HT1080 (cell line): ENCODE data around the gene NADSYN1. TPM values are rescaled to one million over a fixed set of nuclear protein-coding genes. Genes with fewer than 3 reads are reported as not detected.

ENCODE experiments used
- DNase-seq: peaks from one replicate; pipeline ENCODE4 v3.0.0-alpha.2; 2015; ENCODE audit warnings: low read depth
- small RNA-seq: library from RNA; depleted of rRNA; stranded (forward); fragments of <200 nt; gene quantifications from one replicate; pipeline ENCODE3, GENCODE V24; 2014
- total RNA-seq: library from RNA; depleted of rRNA; stranded (reverse); fragments of >200 nt; shearing (Covaris generic); gene quantifications from 2 replicates; pipeline ENCODE4 v1.2.3, GENCODE V29; 2014; rRNA removed

The NADSYN1 gene
- total RNA-seq, 1 experiment from 2014 or later = 35.6 TPM

DNA sequence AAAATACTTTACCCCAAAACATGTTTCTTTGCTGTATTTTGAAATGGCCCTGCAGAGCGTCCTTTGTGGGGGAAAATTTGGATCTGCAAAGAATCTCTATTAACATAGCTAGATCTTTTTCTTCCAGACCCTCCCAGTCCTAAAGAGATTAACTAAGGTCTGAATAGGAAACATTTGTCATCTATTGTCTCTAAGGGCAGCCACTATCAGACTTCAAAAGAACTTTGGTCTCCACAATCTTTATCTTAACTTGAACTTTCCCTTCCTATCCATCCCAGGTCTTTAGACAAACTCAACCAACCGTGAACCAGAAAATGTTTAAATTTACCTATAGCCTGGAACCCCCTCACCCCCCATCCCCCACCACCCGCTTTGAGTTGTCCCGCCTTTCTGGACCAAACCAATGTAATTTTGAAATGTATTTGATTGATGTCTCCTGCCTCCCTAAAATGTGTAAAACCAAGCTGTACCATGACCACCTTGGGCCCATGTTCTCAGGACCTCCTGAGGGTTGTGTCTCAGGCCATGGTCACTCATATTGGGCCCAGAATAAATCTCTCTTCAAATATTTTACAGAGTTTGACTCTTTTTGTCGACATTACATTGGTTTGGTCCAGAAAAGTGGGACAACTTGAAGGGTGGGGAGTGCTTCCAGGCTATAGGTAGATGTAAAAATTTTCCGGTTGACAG lies 91.7 kb downstream of the NADSYN1 start:
- DNase-seq = no peak

DNA sequence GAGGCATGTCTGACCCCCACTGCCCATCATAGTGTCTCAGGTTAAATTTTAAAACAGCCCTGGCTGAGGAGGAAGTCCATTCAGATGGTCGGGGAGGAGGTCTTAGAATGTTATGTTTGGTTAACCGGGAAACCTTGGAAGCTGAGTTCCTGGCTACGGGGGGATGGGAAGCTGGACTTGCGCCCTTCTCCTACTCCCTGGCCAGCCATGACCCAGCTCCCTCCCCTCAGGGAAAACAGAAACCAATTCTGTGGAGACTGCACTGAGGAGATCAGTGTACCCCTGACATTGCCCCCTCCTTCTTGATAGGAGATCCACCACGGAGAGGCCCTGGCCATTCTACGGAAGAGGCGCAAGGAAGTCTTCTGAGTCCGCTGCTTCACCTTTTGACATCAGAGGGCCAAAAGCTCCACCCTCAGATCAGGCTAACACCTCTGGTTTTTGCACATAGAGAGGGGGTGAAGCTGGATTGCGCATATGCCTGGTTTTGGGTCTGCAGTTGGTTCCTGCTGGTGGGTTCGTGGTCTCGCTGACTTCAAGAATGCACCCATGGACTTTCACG lies 92.5 kb downstream of the NADSYN1 start:
- no peak for DNase-seq

DNA sequence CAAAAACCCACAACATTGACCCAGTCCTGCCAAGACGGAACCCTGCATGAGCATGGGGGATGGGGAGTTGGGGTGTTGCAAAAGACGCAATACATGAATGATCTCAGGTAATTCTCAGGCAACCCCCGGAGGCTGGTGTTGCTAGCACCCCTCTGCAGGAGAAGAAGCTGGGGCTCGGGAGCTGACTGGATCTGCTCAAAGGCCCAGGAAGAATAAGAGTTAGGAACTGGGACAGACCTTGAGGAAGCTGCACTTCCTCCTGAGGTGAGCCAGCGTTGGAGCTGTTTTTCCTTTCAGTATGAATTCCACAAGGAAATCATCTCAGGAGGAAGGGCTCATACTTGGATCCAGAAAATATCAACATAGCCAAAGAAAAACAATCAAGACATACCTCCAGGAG lies 95.1 kb downstream of the NADSYN1 start, which contains the start of gene KRTAP5-9:
KRTAP5-9 (plus strand) TSS at position 301 of the 400 bp plus-strand sequence. CDS start 238 bp downstream, outside the sequence.
- DNase-seq = no peak

DNA sequence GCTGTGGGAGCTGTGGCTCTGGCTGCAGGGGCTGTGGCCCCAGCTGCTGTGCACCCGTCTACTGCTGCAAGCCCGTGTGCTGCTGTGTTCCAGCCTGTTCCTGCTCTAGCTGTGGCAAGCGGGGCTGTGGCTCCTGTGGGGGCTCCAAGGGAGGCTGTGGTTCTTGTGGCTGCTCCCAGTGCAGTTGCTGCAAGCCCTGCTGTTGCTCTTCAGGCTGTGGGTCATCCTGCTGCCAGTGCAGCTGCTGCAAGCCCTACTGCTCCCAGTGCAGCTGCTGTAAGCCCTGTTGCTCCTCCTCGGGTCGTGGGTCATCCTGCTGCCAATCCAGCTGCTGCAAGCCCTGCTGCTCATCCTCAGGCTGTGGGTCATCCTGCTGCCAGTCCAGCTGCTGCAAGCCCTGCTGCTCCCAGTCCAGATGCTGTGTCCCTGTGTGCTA lies 95.7 kb downstream of the NADSYN1 start:
- DNase-seq = no peak

Small RNA genes lying within 50 kb of the gene (small RNA-seq; reads per million reads assigned to genes)
- gene MIR6754 = not detected

Other genes with a start within 250 kb of the NADSYN1 start
- 0.02 TPM in 1 of 2 replicates, not detected in the other for gene SHANK2, start 200.6 kb upstream of the NADSYN1 start, total RNA-seq
- gene DHCR7, start 4.8 kb upstream of the NADSYN1 start, total RNA-seq = 81.1 and 83.7 TPM in 2 replicates
- gene KRTAP5-7, start 74.1 kb downstream of the NADSYN1 start, total RNA-seq = not detected in 2 replicates
- gene KRTAP5-8, start 84.8 kb downstream of the NADSYN1 start, total RNA-seq = not detected in 2 replicates
- not detected in 2 replicates for gene KRTAP5-9, start 95.2 kb downstream of the NADSYN1 start, total RNA-seq
- not detected in 2 replicates for gene KRTAP5-10, start 112.4 kb downstream of the NADSYN1 start, total RNA-seq
- not detected in 2 replicates for gene KRTAP5-11, start 129.7 kb downstream of the NADSYN1 start, total RNA-seq